HepG2 (cell line): ENCODE results near the gene ARAP1. TPM values are rescaled to one million over a fixed set of nuclear protein-coding genes. Genes with fewer than 3 reads are reported as not detected.

Experiments used
- EZH2 ChIP-seq: conservative IDR thresholded peaks from 2 replicates; pipeline ENCODE4 v1.6.1; 2012; ENCODE audit warnings: mild to moderate bottlenecking, low read depth, low read length, moderate library complexity
- HOXA3 ChIP-seq: sonication (generic); formaldehyde crosslinking; IDR thresholded peaks from 2 replicates; pipeline ENCODE4 v1.5.0; 2020; ENCODE audit warnings: missing genetic modification reagents
- KAT2B ChIP-seq: fragments of 150-350 bp; IDR thresholded peaks from 2 replicates; pipeline ENCODE4 v1.6.1; 2014; ENCODE audit warnings: low read depth, low read length, borderline replicate concordance
- NFKB2 ChIP-seq: sonication (generic); formaldehyde crosslinking; IDR thresholded peaks from 2 replicates; pipeline ENCODE4 v1.4.0; 2020; ENCODE audit warnings: missing genetic modification reagents, borderline replicate concordance
- RBM22 ChIP-seq: fragments of 200-400 bp; formaldehyde crosslinking; optimal IDR thresholded peaks from 2 replicates; pipeline ENCODE3; 2017; ENCODE audit warnings: mild to moderate bottlenecking, low read length, moderate library complexity
- SNAPC2 ChIP-seq: sonication (generic); formaldehyde crosslinking; IDR thresholded peaks from 2 replicates; pipeline ENCODE4 v1.8.1; 2022; ENCODE audit warnings: mild to moderate bottlenecking, missing genetic modification reagents
- ZFX ChIP-seq: sonication (generic); formaldehyde crosslinking; IDR thresholded peaks from 2 replicates; pipeline ENCODE4 v1.4.0; 2020; ENCODE audit warnings: mild to moderate bottlenecking, low read depth, missing genetic modification reagents, moderate library complexity
- ZFY ChIP-seq: sonication (generic); formaldehyde crosslinking; IDR thresholded peaks from 2 replicates; pipeline ENCODE4 v1.4.0; 2020; ENCODE audit warnings: missing genetic modification reagents
- ZMAT3 ChIP-seq: sonication (generic); formaldehyde crosslinking; conservative IDR thresholded peaks from 2 replicates; pipeline ENCODE4 v1.7.0; 2021; ENCODE audit warnings: missing genetic modification reagents
- ZNF441 ChIP-seq: sonication (generic); formaldehyde crosslinking; IDR thresholded peaks from 2 replicates; pipeline ENCODE4 v1.7.0; 2021; ENCODE audit warnings: missing genetic modification reagents, borderline replicate concordance
- ZNF775 ChIP-seq: sonication (generic); formaldehyde crosslinking; IDR thresholded peaks from 2 replicates; pipeline ENCODE4 v1.4.0; 2020; ENCODE audit warnings: missing genetic modification reagents, mild to moderate bottlenecking, moderate library complexity, borderline replicate concordance
- ZSCAN31 ChIP-seq: sonication (generic); formaldehyde crosslinking; IDR thresholded peaks from 2 replicates; pipeline ENCODE4 v1.5.0; 2020; ENCODE audit warnings: low read depth, mild to moderate bottlenecking, missing genetic modification reagents
- polyA plus RNA-seq, 8 experiments: library from polyadenylated mRNA; depleted of rRNA in 3 of 8; stranded (reverse) in 7 of 8; unstranded in 1 of 8; fragments of >200 nt; fragmentation: Illumina TruSeq in 4 of 8; extraction: Trizol in 4 of 8; gene quantifications; 2 replicates each; pipeline versions ENCODE4 v1.2.1 to v1.2.3, GENCODE V29; 2011 to 2016; ENCODE audit warnings: low read depth in 4 of 8, missing spikeins in 1 of 8, mixed read lengths in 1 of 8; ENCODE audit not compliant: insufficient read depth in 1 of 8
- total RNA-seq, 5 experiments: library from RNA; depleted of rRNA; stranded (reverse); fragments of >200 nt; fragmentation: Illumina TruSeq; extraction: Trizol; gene quantifications; 2 replicates each; pipeline ENCODE4 v1.2.3, GENCODE V29; 2016; ENCODE audit warnings: low read depth in 1 of 5
- TF ChIP-seq, protein P1 (sequence below): sonication (generic); formaldehyde crosslinking; IDR thresholded peaks from 2 replicates; pipeline ENCODE4 v1.4.0; 2020; ENCODE audit warnings: missing genetic modification reagents
- TF ChIP-seq, protein P2 (sequence below): sonication (generic); formaldehyde crosslinking; IDR thresholded peaks from 2 replicates; pipeline ENCODE4 v1.4.0; 2020; ENCODE audit warnings: mild to moderate bottlenecking, missing genetic modification reagents
- TF ChIP-seq, protein P3 (sequence below): sonication (generic); formaldehyde crosslinking; IDR thresholded peaks from 2 replicates; pipeline ENCODE4 v1.4.0; 2020; ENCODE audit warnings: mild to moderate bottlenecking, missing genetic modification reagents
- TF ChIP-seq, protein P4 (sequence below): sonication (generic); formaldehyde crosslinking; IDR thresholded peaks from 2 replicates; pipeline ENCODE4 v1.4.0; 2020; ENCODE audit warnings: missing genetic modification reagents
- TF ChIP-seq, protein P5 (sequence below): sonication (generic); IDR thresholded peaks from 2 replicates; pipeline ENCODE4 v1.6.1; 2016; ENCODE audit warnings: low read depth, borderline replicate concordance

The ARAP1 gene
- total and polyA plus RNA-seq, 2 of the 13 experiments (the other 11 are each of a cell fraction or from before 2014, with no cell fraction given): 43.2 to 55.5 TPM

DNA sequence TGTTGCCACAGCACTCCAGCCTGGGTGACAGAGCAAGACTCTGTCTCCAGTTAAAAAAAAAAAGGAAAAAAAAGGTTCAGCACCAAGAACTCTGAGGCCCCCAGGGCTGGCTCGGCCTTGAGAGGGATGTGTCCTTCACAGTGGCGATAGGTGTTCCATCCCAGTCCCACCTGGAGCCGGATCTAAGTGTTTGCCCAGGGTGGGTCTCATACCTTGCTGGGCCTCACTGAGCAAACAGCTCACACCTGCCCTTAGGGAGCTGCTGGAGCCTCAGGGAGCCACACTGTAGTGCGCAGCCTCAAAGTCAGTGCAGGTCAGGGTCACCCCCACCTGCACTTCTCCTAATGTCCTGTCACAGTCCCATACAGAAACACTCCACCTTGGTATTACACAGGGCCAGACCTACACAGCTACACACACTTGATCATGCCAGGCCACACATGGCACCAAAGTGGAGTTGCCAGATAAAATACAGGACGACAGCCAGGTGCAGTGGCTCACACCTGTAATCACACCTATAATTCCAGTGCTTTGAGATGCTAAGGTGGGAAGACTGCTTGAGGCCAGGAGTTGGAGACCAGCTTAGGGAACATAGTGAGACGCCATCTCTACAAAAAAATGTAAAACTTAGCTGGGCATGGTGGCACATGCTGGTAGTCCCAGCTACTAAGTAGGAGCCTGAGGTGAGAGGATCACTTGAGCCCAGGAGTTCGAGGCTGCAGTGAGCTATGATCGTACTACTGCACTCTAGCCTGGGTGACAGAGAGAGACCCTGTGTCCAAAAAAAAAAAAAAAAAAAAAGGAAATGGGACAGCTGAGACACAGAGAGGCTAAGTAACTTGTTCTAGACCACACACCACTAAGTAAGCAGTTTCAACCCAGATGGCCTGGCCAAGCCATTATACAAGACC lies 34.4 kb upstream of the ARAP1 start (continued):
- TF ChIP-seq, protein P1, sequence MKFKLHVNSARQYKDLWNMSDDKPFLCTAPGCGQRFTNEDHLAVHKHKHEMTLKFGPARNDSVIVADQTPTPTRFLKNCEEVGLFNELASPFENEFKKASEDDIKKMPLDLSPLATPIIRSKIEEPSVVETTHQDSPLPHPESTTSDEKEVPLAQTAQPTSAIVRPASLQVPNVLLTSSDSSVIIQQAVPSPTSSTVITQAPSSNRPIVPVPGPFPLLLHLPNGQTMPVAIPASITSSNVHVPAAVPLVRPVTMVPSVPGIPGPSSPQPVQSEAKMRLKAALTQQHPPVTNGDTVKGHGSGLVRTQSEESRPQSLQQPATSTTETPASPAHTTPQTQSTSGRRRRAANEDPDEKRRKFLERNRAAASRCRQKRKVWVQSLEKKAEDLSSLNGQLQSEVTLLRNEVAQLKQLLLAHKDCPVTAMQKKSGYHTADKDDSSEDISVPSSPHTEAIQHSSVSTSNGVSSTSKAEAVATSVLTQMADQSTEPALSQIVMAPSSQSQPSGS (CRISPR knock-in tag): 0 out of 2 replicates have a peak, but pooled peaks have one; percentile 54
- TF ChIP-seq SNAPC2 (CRISPR knock-in tag) (0 out of 2 replicates have a peak, but pooled peaks have one; percentile 4), EZH2 (no peak), ZNF441 (CRISPR knock-in tag) (peak; percentile 53; the same call in 1 of the 2 replicates), NFKB2 (CRISPR knock-in tag) (no peak), KAT2B (no peak), HOXA3 (CRISPR knock-in tag) (peak; percentile 50; the same call in 1 of the 2 replicates), ZSCAN31 (CRISPR knock-in tag) (0 out of 2 replicates have a peak, but pooled peaks have one; percentile 9), ZNF775 (no peak), RBM22 (no peak), ZFY (CRISPR knock-in tag) (peak; percentile 55; the same call in 1 of the 2 replicates), ZFX (peak; percentile 49; the same call in 1 of the 2 replicates), ZMAT3 (CRISPR knock-in tag) (0 out of 2 replicates have a peak, but pooled peaks have one; percentile 50)
- TF ChIP-seq, protein P2, sequence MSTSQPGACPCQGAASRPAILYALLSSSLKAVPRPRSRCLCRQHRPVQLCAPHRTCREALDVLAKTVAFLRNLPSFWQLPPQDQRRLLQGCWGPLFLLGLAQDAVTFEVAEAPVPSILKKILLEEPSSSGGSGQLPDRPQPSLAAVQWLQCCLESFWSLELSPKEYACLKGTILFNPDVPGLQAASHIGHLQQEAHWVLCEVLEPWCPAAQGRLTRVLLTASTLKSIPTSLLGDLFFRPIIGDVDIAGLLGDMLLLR (CRISPR knock-in tag): no peak
- TF ChIP-seq, protein P3, sequence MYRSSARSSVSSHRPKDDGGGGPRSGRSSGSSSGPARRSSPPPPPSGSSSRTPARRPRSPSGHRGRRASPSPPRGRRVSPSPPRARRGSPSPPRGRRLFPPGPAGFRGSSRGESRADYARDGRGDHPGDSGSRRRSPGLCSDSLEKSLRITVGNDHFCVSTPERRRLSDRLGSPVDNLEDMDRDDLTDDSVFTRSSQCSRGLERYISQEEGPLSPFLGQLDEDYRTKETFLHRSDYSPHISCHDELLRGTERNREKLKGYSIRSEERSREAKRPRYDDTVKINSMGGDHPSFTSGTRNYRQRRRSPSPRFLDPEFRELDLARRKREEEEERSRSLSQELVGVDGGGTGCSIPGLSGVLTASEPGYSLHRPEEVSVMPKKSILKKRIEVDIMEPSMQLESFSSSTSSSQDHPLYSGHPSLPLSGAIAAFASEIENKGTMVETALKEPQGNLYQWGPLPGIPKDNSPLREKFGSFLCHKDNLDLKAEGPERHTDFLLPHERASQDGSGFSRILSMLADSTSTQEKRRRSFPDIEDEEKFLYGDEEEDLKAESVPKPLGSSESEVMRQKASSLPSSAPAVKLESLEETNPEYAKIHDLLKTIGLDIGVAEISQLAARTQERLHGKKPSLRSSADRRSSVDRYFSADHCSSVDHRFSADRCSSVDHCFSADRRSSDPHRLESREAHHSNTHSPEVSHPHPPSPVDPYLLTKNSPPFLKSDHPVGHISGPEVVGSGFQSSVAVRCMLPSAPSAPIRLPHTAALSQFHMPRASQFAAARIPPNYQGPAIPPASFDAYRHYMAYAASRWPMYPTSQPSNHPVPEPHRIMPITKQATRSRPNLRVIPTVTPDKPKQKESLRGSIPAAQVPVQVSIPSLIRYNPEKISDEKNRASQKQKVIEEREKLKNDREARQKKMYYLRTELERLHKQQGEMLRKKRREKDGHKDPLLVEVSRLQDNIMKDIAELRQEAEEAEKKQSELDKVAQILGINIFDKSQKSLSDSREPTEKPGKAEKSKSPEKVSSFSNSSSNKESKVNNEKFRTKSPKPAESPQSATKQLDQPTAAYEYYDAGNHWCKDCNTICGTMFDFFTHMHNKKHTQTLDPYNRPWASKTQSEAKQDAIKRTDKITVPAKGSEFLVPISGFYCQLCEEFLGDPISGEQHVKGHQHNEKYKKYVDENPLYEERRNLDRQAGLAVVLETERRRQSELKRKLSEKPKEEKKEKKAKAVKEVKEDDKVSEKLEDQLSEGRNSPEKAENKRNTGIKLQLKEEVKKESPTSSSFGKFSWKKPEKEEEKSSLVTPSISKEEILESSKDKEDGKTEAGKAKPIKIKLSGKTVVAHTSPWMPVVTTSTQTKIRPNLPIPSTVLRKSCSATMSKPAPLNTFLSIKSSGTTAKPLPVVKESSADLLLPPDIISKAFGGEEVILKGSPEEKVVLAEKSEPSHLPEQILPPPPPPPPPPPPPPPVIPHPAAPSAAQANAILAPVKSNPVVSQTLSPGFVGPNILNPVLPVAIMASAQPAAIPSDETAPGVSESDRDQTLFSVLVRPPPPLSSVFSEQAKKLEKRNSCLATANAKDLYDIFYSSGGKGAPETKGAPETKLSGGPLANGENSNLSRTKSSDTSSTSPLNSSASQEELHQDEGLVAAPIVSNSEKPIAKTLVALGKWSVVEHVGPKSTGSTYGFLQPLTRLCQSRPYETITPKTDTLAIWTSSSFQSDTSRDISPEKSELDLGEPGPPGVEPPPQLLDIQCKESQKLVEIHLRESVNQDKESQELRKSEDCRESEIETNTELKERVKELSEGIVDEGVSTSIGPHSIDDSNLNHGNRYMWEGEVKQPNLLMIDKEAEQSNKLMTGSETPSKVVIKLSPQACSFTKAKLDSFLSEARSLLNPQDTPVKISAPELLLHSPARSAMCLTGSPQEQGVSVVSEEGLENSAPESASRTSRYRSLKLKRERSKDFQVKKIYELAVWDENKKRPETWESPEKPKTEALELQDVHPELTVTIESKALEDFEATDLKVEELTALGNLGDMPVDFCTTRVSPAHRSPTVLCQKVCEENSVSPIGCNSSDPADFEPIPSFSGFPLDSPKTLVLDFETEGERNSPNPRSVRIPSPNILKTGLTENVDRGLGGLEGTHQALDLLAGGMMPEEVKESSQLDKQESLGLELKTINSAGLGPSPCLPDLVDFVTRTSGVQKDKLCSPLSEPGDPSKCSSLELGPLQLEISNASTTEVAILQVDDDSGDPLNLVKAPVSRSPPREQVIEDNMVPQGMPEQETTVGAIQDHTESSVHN: no peak
- TF ChIP-seq, protein P4, sequence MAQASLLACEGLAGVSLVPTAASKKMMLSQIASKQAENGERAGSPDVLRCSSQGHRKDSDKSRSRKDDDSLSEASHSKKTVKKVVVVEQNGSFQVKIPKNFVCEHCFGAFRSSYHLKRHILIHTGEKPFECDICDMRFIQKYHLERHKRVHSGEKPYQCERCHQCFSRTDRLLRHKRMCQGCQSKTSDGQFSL (CRISPR knock-in tag): no peak
- TF ChIP-seq, protein P5, sequence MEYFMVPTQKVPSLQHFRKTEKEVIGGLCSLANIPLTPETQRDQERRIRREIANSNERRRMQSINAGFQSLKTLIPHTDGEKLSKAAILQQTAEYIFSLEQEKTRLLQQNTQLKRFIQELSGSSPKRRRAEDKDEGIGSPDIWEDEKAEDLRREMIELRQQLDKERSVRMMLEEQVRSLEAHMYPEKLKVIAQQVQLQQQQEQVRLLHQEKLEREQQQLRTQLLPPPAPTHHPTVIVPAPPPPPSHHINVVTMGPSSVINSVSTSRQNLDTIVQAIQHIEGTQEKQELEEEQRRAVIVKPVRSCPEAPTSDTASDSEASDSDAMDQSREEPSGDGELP: peak; percentile 24; the same call in 1 of the 2 replicates
